Measurements from ENCODE around the gene ADD2.

GRCh38 chr2:70765507-70765906 lies 2.5 kb downstream of the ADD2 start:
- no peak for TF ChIP-seq EZH2 (IDR thresholded peaks at IDR 0.05; ENCODE audit: insufficient read depth, poor library complexity, severe bottlenecking)
- no peak for TF ChIP-seq EZH2phosphoT487 (IDR thresholded peaks at IDR 0.05; ENCODE audit: insufficient read depth, low read depth)

Measured in GM23248 (cell line).